Panc1 (cell line): ENCODE data around the gene PTDSS2. TPM values are rescaled to one million over a fixed set of nuclear protein-coding genes. Genes with fewer than 3 reads are reported as not detected.

ENCODE experiments used
- ATAC-seq: fragments of 200-7000 bp; cut with Tn5 transposase; 2 replicates; pipeline ENCODE4 v1.9.1; 2020; ENCODE audit warnings: mild to moderate bottlenecking, moderate library complexity
- BruUV-seq: library from RNA; stranded (reverse); fragments of 400-500 nt; replicated peaks from 2 replicates; lab custom pipeline; 2021; lab: Mats Ljungman, UMichigan
- CTCF ChIA-PET: fragments of 300-600 bp; sonication (Branson Sonifier 250); formaldehyde crosslinking; loops from one replicate; lab custom pipeline; 2022; ENCODE audit warnings: antibody characterized with exemption; lab: Charles Lee
- POLR2A ChIA-PET: fragments of 300-600 bp; sonication (Branson Sonifier 250); formaldehyde crosslinking; loops from one replicate; lab custom pipeline; 2022; ENCODE audit warnings: antibody characterized with exemption; lab: Charles Lee
- DNase-seq: peaks from one replicate; pipeline ENCODE4 v3.0.0-alpha.2; 2010; ENCODE audit warnings: low read depth, low spot score
- H3K27ac ChIP-seq: 2 replicates; pipeline ENCODE4 v1.5.1; 2011; ENCODE audit warnings: mild to moderate bottlenecking, low read length, inconsistent platforms
- H3K27me3 ChIP-seq: fragments of 200-500 bp; sonication (Bioruptor generic); 2 replicates; pipeline ENCODE4 v1.6.0; 2014; ENCODE audit warnings: low read length, inconsistent platforms; ENCODE audit not compliant: control insufficient read depth, insufficient read depth
- H3K36me3 ChIP-seq: fragments of 200-500 bp; sonication (Bioruptor generic); 2 replicates; pipeline ENCODE4 v1.5.1; 2014; ENCODE audit warnings: inconsistent platforms, mild to moderate bottlenecking, low read length, moderate library complexity; ENCODE audit not compliant: control insufficient read depth, insufficient read depth
- H3K4me1 ChIP-seq: 2 replicates; pipeline ENCODE4 v1.5.1; 2011; ENCODE audit warnings: inconsistent platforms, mild to moderate bottlenecking, low read length, moderate library complexity; ENCODE audit not compliant: control insufficient read depth, insufficient read depth
- H3K4me3 ChIP-seq, 2 experiments: 2 replicates each; pipeline ENCODE4 v1.5.1; 2011 to 2012; ENCODE audit warnings: low read depth in 2 of 2, low read length in 2 of 2, mild to moderate bottlenecking in 2 of 2, inconsistent platforms in 1 of 2, moderate library complexity in 1 of 2
- H3K9me3 ChIP-seq: fragments of 200-500 bp; sonication (Bioruptor generic); 2 replicates; pipeline ENCODE4 v1.5.1; 2014; ENCODE audit warnings: low read depth, mild to moderate bottlenecking, inconsistent platforms, low read length, moderate library complexity; ENCODE audit not compliant: control insufficient read depth, insufficient read depth
- CTCF ChIP-seq: fragments of 450-650 bp; IDR thresholded peaks from 2 replicates; pipeline ENCODE4 v1.5.1; 2017; ENCODE audit warnings: mild to moderate bottlenecking
- POLR2AphosphoS5 ChIP-seq: IDR thresholded peaks from 2 replicates; pipeline ENCODE4 v1.6.1; 2012; ENCODE audit warnings: mild to moderate bottlenecking, low read depth, low read length, moderate library complexity
- SIN3A ChIP-seq: IDR thresholded peaks from 2 replicates; pipeline ENCODE4 v1.6.1; 2012; ENCODE audit warnings: low read depth, mild to moderate bottlenecking, low read length, moderate library complexity, borderline replicate concordance; ENCODE audit not compliant: insufficient read depth
- TCF7L2 ChIP-seq: IDR thresholded peaks from 2 replicates; pipeline ENCODE4 v1.6.1; 2011; ENCODE audit warnings: mild to moderate bottlenecking, low read depth, low read length, inconsistent platforms
- in situ Hi-C: cut with HindIII; loops from 2 replicates; pipeline ENCODE4 v1.10.0; 2016; ENCODE audit warnings: low sequenced_read_pairs, low pct_unique_long_range_greater_than_20kb
- intact Hi-C: fragments of 100-400 bp; cut with micrococcal nuclease; formaldehyde crosslinking; loops from one replicate; pipeline ENCODE4 v1.10.0; 2022; ENCODE audit not compliant: unreplicated experiment
- total RNA-seq: library from RNA; stranded (reverse); gene quantifications from one replicate; pipeline ENCODE4 v1.2.1, GENCODE V29; 2021; ENCODE audit not compliant: unreplicated experiment
- TF ChIP-seq, protein P1 (sequence below), 2 experiments: IDR thresholded peaks; 2 replicates each; pipeline ENCODE4 v1.6.1; 2011 to 2012; ENCODE audit warnings: low read depth in 2 of 2, control low read depth in 1 of 2, low read length in 1 of 2, mild to moderate bottlenecking in 1 of 2, moderate library complexity in 1 of 2; ENCODE audit not compliant: insufficient read depth in 1 of 2

The PTDSS2 gene
- total RNA-seq, 1 experiment from 2014 or later: 103 TPM

- POLR2A ChIA-PET: no interaction called here
- in situ Hi-C loops: no loop called here
- CTCF ChIA-PET: no interaction called here
Observed at GRCh38 chr11:490186-490929, 40.3 kb downstream of the PTDSS2 start.

GRCh38 chr11:490930-491260, 40.8 kb downstream of the PTDSS2 start:
- POLR2A ChIA-PET: no interaction called here

More at GRCh38 chr11:490186-490929, 40.3 kb downstream of the PTDSS2 start:
- intact Hi-C loops: no loop called here
- TF ChIP-seq SIN3A: no peak
- no peaks in the 10 kb centered on the region for H3K9me3 ChIP-seq
- ATAC-seq: no peak
- 0 out of 2 replicates have a peak, but pooled peaks cover 4% of the 10 kb centered on the region for H3K36me3 ChIP-seq
- H3K27me3 ChIP-seq: no peaks in the 10 kb centered on the region
- no TSS peak for BruUV-seq
- no peak overlapping the region for H3K4me3 ChIP-seq
- H3K27ac ChIP-seq: no peak overlapping the region
- DNase-seq: no peak
- H3K4me1 ChIP-seq: no peaks in the 10 kb centered on the region

More at GRCh38 chr11:490930-491260, 40.8 kb downstream of the PTDSS2 start:
- no peak overlapping the region for H3K27ac ChIP-seq
- no peak for TF ChIP-seq SIN3A
- TF ChIP-seq, protein P1, sequence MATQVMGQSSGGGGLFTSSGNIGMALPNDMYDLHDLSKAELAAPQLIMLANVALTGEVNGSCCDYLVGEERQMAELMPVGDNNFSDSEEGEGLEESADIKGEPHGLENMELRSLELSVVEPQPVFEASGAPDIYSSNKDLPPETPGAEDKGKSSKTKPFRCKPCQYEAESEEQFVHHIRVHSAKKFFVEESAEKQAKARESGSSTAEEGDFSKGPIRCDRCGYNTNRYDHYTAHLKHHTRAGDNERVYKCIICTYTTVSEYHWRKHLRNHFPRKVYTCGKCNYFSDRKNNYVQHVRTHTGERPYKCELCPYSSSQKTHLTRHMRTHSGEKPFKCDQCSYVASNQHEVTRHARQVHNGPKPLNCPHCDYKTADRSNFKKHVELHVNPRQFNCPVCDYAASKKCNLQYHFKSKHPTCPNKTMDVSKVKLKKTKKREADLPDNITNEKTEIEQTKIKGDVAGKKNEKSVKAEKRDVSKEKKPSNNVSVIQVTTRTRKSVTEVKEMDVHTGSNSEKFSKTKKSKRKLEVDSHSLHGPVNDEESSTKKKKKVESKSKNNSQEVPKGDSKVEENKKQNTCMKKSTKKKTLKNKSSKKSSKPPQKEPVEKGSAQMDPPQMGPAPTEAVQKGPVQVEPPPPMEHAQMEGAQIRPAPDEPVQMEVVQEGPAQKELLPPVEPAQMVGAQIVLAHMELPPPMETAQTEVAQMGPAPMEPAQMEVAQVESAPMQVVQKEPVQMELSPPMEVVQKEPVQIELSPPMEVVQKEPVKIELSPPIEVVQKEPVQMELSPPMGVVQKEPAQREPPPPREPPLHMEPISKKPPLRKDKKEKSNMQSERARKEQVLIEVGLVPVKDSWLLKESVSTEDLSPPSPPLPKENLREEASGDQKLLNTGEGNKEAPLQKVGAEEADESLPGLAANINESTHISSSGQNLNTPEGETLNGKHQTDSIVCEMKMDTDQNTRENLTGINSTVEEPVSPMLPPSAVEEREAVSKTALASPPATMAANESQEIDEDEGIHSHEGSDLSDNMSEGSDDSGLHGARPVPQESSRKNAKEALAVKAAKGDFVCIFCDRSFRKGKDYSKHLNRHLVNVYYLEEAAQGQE (IDR thresholded peaks at IDR 0.05; ENCODE audit: insufficient read depth in 1 of 2, low read depth in 2 of 2, low read length in 1 of 2): no peak
- TF ChIP-seq POLR2AphosphoS5: no peak
- TF ChIP-seq CTCF: no peak
- no peak for TF ChIP-seq TCF7L2
- H3K4me1 ChIP-seq: no peaks in the 10 kb centered on the region
- no peak overlapping the region for H3K4me3 ChIP-seq
- no peaks in the 10 kb centered on the region for H3K27me3 ChIP-seq
- H3K36me3 ChIP-seq: 0 out of 2 replicates have a peak, but pooled peaks cover 4% of the 10 kb centered on the region
- CTCF ChIA-PET: no interaction called here
- in situ Hi-C loops (no loop called here), intact Hi-C loops (no loop called here)
- BruUV-seq: TSS peak; percentile 16
- no peak for ATAC-seq
- H3K9me3 ChIP-seq: no peaks in the 10 kb centered on the region
- no peak for DNase-seq
